Omental fat pad (tissue), 4 donors: ENCODE data around the gene CSGALNACT2. TPM values are rescaled to one million over a fixed set of nuclear protein-coding genes. Genes with fewer than 3 reads are reported as not detected.

ENCODE experiments used
- ATAC-seq: fragments of 150-250 bp; one replicate; pipeline ENCODE4 v1.9.1; 2016; ENCODE audit warnings: mild to moderate bottlenecking, moderate library complexity; ENCODE audit not compliant: low FRiP score
- DNase-seq: peaks from one replicate; pipeline ENCODE4 v3.0.0-alpha.2; 2019; ENCODE audit warnings: low spot score
- CTCF ChIP-seq, 3 donors: fragments of 450-650 bp; IDR thresholded peaks; one replicate each; pipeline ENCODE4 v1.5.1; 2016 to 2017; ENCODE audit warnings: antibody characterized with exemption in 3 of 3, mild to moderate bottlenecking in 3 of 3, moderate library complexity in 2 of 3
- total RNA-seq, 4 donors: library from RNA; depleted of rRNA; stranded (reverse); fragments of >200 nt; gene quantifications; one replicate each; pipeline ENCODE4 v1.1.0, GENCODE V29; 2016

The CSGALNACT2 gene
- total RNA-seq, 4 donors from 2014 or later = 22.0 to 45.8 (median 37.9) TPM

GRCh38 chr10:43160046-43160920 lies 22.0 kb downstream of the CSGALNACT2 start:
- ATAC-seq (no peak), DNase-seq (no peak)
- TF ChIP-seq CTCF (IDR thresholded peaks at IDR 0.05) = no peak

- ATAC-seq = no peak
- no peak for DNase-seq
- no peak for TF ChIP-seq CTCF (IDR thresholded peaks at IDR 0.05)
These were observed 22.6 kb downstream of the CSGALNACT2 start for GRCh38 chr10:43160921-43161255.

DNA sequence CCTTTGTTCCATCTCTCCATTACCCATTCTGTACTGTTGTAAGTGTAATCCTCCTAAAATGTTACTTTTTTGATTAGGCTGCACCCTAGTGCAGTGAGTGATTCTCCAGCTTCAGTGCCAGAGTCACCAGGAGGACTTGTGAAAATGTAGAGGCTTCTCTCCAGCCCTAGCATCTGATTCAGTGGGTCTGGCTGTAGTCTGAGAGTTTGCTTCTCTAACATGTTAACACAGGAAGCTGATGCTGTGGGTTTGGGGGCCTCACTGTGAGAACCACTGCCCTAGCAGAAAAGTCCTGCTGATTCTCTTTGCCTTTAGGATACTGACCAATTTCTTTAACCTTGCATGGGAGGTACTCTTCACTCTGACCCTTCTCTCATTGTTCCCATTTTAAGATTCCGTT lies 24.4 kb downstream of the CSGALNACT2 start:
- DNase-seq (no peak), ATAC-seq (no peak)
- no peak for TF ChIP-seq CTCF (IDR thresholded peaks at IDR 0.05)

- ATAC-seq = no peak
- no peak for TF ChIP-seq CTCF (IDR thresholded peaks at IDR 0.05)
These were observed 28.1 kb downstream of the CSGALNACT2 start for GRCh38 chr10:43166207-43166879.

DNA sequence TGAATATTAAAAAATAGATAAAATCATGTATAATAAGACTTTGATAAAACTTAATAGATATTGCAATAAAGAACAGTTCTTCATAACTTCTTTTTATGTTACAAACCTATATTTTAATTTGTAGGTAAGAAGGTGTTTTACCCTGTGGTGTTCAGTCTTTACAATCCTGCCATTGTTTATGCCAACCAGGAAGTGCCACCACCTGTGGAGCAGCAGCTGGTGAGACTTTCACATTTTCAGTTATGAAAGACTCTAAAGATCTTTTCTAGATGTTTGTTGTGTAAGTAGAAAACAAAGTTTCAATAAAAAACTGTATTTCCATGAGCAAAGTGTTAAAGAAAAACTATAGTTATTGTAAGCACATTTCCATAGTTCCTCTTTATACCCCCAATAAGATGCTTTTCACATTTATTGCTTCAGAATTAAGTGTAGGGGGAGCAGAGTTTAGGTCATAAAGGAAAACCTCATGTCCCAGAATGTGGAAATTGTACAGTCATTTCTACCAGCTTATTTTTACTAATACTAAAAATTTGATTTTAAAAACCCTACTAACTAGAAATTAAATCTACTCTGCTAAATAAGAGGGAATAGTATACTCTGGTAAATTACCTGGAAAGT lies 28.7 kb downstream of the CSGALNACT2 start:
- DNase-seq = no peak
- TF ChIP-seq CTCF (IDR thresholded peaks at IDR 0.05) = no peak
- ATAC-seq = no peak

More at GRCh38 chr10:43166207-43166879, 28.1 kb downstream of the CSGALNACT2 start:
- no peak for DNase-seq

DNA sequence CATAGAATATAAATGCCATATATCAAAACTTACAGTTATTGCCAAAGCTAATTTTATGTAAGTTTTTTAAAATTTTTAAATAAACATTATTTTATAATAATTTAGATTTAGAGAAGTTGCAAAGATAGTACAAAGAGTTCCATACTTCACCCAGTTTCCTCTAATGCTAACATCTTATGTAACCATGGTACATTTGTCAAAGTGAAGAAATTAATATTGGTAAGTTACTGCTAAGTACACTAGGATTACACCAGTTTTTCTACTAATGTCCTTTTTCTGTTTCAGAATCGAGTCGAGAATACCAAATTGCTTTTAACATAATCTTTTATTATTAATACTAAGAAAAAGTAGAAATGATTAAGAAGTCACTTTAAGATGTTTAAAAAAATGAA lies 29.2 kb downstream of the CSGALNACT2 start:
- DNase-seq = no peak
- ATAC-seq = no peak
- no peak for TF ChIP-seq CTCF (IDR thresholded peaks at IDR 0.05)
